Measurements from ENCODE around the gene EFNA3. TPM values are rescaled to one million over a fixed set of nuclear protein-coding genes. Genes with fewer than 3 reads are reported as not detected.

Gene EFNA3
- total and polyA plus RNA-seq, 2 experiments from 2014 or later: 2.7 to 3.0 TPM

- Histone ChIP-seq H3K4me1 (ENCODE audit: insufficient read depth) (peaks cover 3% of the 10 kb centered on the region; the same call in 1 of the 2 replicates), H3K27me3 (replicated peaks; ENCODE audit: insufficient read depth) (no peaks in the 10 kb centered on the region), H3F3A (ENCODE audit: insufficient read depth) (no peaks in the 10 kb centered on the region), H3K27ac (no peak overlapping the region), H2AFZ (no peak overlapping the region), H3K9me3 (ENCODE audit: low read depth) (no peaks in the 10 kb centered on the region), H3K4me2 (ENCODE audit: unreplicated experiment) (no peak overlapping the region), H3K36me3 (ENCODE audit: low read depth) (no peaks in the 10 kb centered on the region), H4K20me1 (ENCODE audit: insufficient read depth) (no peaks in the 10 kb centered on the region), H3K4me3 (no peak overlapping the region), H3K9ac (no peak overlapping the region), H3K79me2 (ENCODE audit: insufficient read depth) (peaks cover 3% of the 10 kb centered on the region; the same call in 1 of the 2 replicates), H3K9me2 (ENCODE audit: insufficient read depth) (no peaks in the 10 kb centered on the region)
- in situ Hi-C loops (cut with MboI): no loop called here
- 41 to 46% methylated on average over 21 of the region's 21 CpGs for WGBS, 2 experiments (ENCODE audit: low coverage in 1 of 2, low lambda C conversion rate in 2 of 2, missing lambda C conversion rate in 2 of 2)
- no peak for TF ChIP-seq EZH2 (IDR thresholded peaks at IDR 0.05; ENCODE audit: insufficient read depth, poor library complexity, severe bottlenecking)
- TF ChIP-seq EZH2phosphoT487 (IDR thresholded peaks at IDR 0.05; ENCODE audit: insufficient read depth, low read depth): no peak
- peak; percentile 75 for DNase-seq
Measured at GRCh38 chr1:155061381-155062150, 17.1 kb upstream of the EFNA3 start.

GRCh38 chr1:155062151-155062686, 16.4 kb upstream of the EFNA3 start:
- Histone ChIP-seq H3F3A (ENCODE audit: insufficient read depth) (no peaks in the 10 kb centered on the region), H3K79me2 (ENCODE audit: insufficient read depth) (peaks cover 3% of the 10 kb centered on the region; the same call in 1 of the 2 replicates), H3K4me3 (no peak overlapping the region), H2AFZ (no peak overlapping the region), H3K9me2 (ENCODE audit: insufficient read depth) (no peaks in the 10 kb centered on the region), H3K4me2 (ENCODE audit: unreplicated experiment) (no peak overlapping the region), H3K9me3 (ENCODE audit: low read depth) (no peaks in the 10 kb centered on the region), H3K4me1 (ENCODE audit: insufficient read depth) (peaks cover 3% of the 10 kb centered on the region; the same call in 1 of the 2 replicates), H3K36me3 (ENCODE audit: low read depth) (no peaks in the 10 kb centered on the region), H3K27me3 (replicated peaks; ENCODE audit: insufficient read depth) (no peaks in the 10 kb centered on the region), H3K27ac (no peak overlapping the region), H3K9ac (no peak overlapping the region), H4K20me1 (ENCODE audit: insufficient read depth) (no peaks in the 10 kb centered on the region)
- WGBS, 2 experiments (ENCODE audit: low coverage in 1 of 2, low lambda C conversion rate in 2 of 2, missing lambda C conversion rate in 2 of 2): 47 to 52% methylated on average over 20 to 29 of the region's 29 CpGs
- DNase-seq: peak; percentile 11
- TF ChIP-seq EZH2phosphoT487 (IDR thresholded peaks at IDR 0.05; ENCODE audit: insufficient read depth, low read depth): no peak
- TF ChIP-seq EZH2 (IDR thresholded peaks at IDR 0.05; ENCODE audit: insufficient read depth, poor library complexity, severe bottlenecking): no peak
- in situ Hi-C loops (cut with MboI): no loop called here

- Histone ChIP-seq H3K27me3 (replicated peaks; ENCODE audit: insufficient read depth) (no peaks in the 10 kb centered on the region), H3K9me3 (ENCODE audit: low read depth) (no peaks in the 10 kb centered on the region), H3K4me3 (peak overlapping the region; percentile 96), H3F3A (ENCODE audit: insufficient read depth) (no peaks in the 10 kb centered on the region), H4K20me1 (ENCODE audit: insufficient read depth) (no peaks in the 10 kb centered on the region), H3K79me2 (ENCODE audit: insufficient read depth) (peaks cover 3% of the 10 kb centered on the region; the same call in 1 of the 2 replicates), H3K4me1 (ENCODE audit: insufficient read depth) (peaks cover 3% of the 10 kb centered on the region; the same call in 1 of the 2 replicates), H3K27ac (no peak overlapping the region), H3K9me2 (ENCODE audit: insufficient read depth) (no peaks in the 10 kb centered on the region), H3K4me2 (ENCODE audit: unreplicated experiment) (peak overlapping the region; percentile 90), H3K36me3 (ENCODE audit: low read depth) (no peaks in the 10 kb centered on the region), H3K9ac (no peak overlapping the region), H2AFZ (peak overlapping the region; percentile 95)
- in situ Hi-C loops (cut with MboI): no loop called here
- 14% methylated on average over 41 to 46 of the region's 46 CpGs for WGBS, 2 experiments (ENCODE audit: low coverage in 1 of 2, low lambda C conversion rate in 2 of 2, missing lambda C conversion rate in 2 of 2)
- TF ChIP-seq EZH2 (IDR thresholded peaks at IDR 0.05; ENCODE audit: insufficient read depth, poor library complexity, severe bottlenecking) (no peak), EZH2phosphoT487 (IDR thresholded peaks at IDR 0.05; ENCODE audit: insufficient read depth, low read depth) (no peak)
- peak; percentile 69 for DNase-seq
Measured at GRCh38 chr1:155062702-155063411, 15.8 kb upstream of the EFNA3 start.

GRCh38 chr1:155063550-155064110, 15.0 kb upstream of the EFNA3 start, which contains the start of gene EFNA4:
EFNA4 (plus strand) TSS chr1:155063740; CDS start chr1:155063824, 84 bp downstream.
- Histone ChIP-seq H3K4me1 (ENCODE audit: insufficient read depth) (peaks cover 3% of the 10 kb centered on the region; the same call in 1 of the 2 replicates), H3K27ac (peak within 1 kb of the TSS; percentile 56), H3K4me2 (ENCODE audit: unreplicated experiment) (peak within 1 kb of the TSS; percentile 90), H2AFZ (peak within 1 kb of the TSS; percentile 95), H3K9ac (peak within 1 kb of the TSS; percentile 90), H3K9me2 (ENCODE audit: insufficient read depth) (no peaks in the 10 kb centered on the region), H3K9me3 (ENCODE audit: low read depth) (no peaks in the 10 kb centered on the region), H3K27me3 (replicated peaks; ENCODE audit: insufficient read depth) (no peaks in the 10 kb centered on the region), H3K36me3 (ENCODE audit: low read depth) (no peaks in the 10 kb centered on the region), H3K4me3 (peak within 1 kb of the TSS; percentile 96), H4K20me1 (ENCODE audit: insufficient read depth) (no peaks in the 10 kb centered on the region), H3K79me2 (ENCODE audit: insufficient read depth) (peaks cover 3% of the 10 kb centered on the region; the same call in 1 of the 2 replicates), H3F3A (ENCODE audit: insufficient read depth) (no peaks in the 10 kb centered on the region)
- peak; percentile 89 for DNase-seq
- 1% methylated on average over 30 to 50 of the region's 57 CpGs for WGBS, 2 experiments (ENCODE audit: low coverage in 1 of 2, low lambda C conversion rate in 2 of 2, missing lambda C conversion rate in 2 of 2)
- in situ Hi-C loops (cut with MboI): no loop called here
- TF ChIP-seq EZH2phosphoT487 (IDR thresholded peaks at IDR 0.05; ENCODE audit: insufficient read depth, low read depth): no peak

All from GM23248 (cell line).